Activated naive CD8-positive, alpha-beta T cell treated with anti-CD3 and anti-CD28 coated beads, Interleukin-2, amount 50 U/mL, for 24 hours (primary cell): Measurements from ENCODE around the gene DMXL1.
"Not testable (repeated sequence)": the region's sequence is repeated elsewhere in the genome, so short reads cannot be mapped to it uniquely, and the experiment has no call there.

Experiments
- ATAC-seq: fragments of 150-1000 bp; cut with Tn5 transposase; one replicate; pipeline ENCODE4 v1.10.0; 2021
- DNase-seq: peaks from one replicate; pipeline ENCODE4 v3.0.0; 2021
- H3K27ac Mint-ChIP-seq: one replicate; pipeline ENCODE4 v1.8.0; 2021; ENCODE audit warnings: mild to moderate bottlenecking, mixed read lengths
- H3K27me3 Mint-ChIP-seq: one replicate; pipeline ENCODE4 v1.8.0; 2021; ENCODE audit warnings: mixed read lengths
- H3K36me3 Mint-ChIP-seq: one replicate; pipeline ENCODE4 v1.8.0; 2021; ENCODE audit warnings: low read depth, mixed read lengths
- H3K4me1 Mint-ChIP-seq: one replicate; pipeline ENCODE4 v1.8.0; 2021; ENCODE audit warnings: mixed read lengths
- H3K4me3 Mint-ChIP-seq: one replicate; pipeline ENCODE4 v1.8.0; 2021; ENCODE audit warnings: mild to moderate bottlenecking, moderate library complexity, mixed read lengths
- H3K9me3 Mint-ChIP-seq: one replicate; pipeline ENCODE4 v1.8.0; 2021; ENCODE audit warnings: mixed read lengths

Gene DMXL1

GRCh38 chr5:119238265-119239118, 167.6 kb downstream of the DMXL1 start:
- H3K4me3 Mint-ChIP-seq = peak overlapping the region; percentile 58
- H3K4me1 Mint-ChIP-seq = peaks cover 21% of the 10 kb centered on the region
- peaks cover 8% of the 10 kb centered on the region for H3K36me3 Mint-ChIP-seq
- no peaks in the 10 kb centered on the region for H3K9me3 Mint-ChIP-seq
- DNase-seq = no peak
- ATAC-seq = peak; percentile 68
- H3K27me3 Mint-ChIP-seq = no peaks in the 10 kb centered on the region
- peak overlapping the region; percentile 44 for H3K27ac Mint-ChIP-seq

GRCh38 chr5:119239119-119239417, 168.2 kb downstream of the DMXL1 start:
- no peaks in the 10 kb centered on the region for H3K27me3 Mint-ChIP-seq
- H3K4me1 Mint-ChIP-seq = peaks cover 23% of the 10 kb centered on the region
- DNase-seq = no peak
- ATAC-seq = no peak
- peaks cover 8% of the 10 kb centered on the region for H3K36me3 Mint-ChIP-seq
- no peak overlapping the region for H3K4me3 Mint-ChIP-seq
- no peaks in the 10 kb centered on the region for H3K9me3 Mint-ChIP-seq
- no peak overlapping the region for H3K27ac Mint-ChIP-seq

- H3K9me3 Mint-ChIP-seq, H3K27me3 Mint-ChIP-seq, ATAC-seq, DNase-seq, H3K36me3 Mint-ChIP-seq, H3K4me3 Mint-ChIP-seq, H3K27ac Mint-ChIP-seq: not testable (repeated sequence)
- peaks cover 24% of the 10 kb centered on the region for H3K4me1 Mint-ChIP-seq
Measured at GRCh38 chr5:119239826-119240225, 168.9 kb downstream of the DMXL1 start.

GRCh38 chr5:119243888-119244287, 173.0 kb downstream of the DMXL1 start:
- no peak overlapping the region for H3K4me3 Mint-ChIP-seq
- DNase-seq (no peak), ATAC-seq (no peak)
- peaks cover 11% of the 10 kb centered on the region for H3K36me3 Mint-ChIP-seq
- no peaks in the 10 kb centered on the region for H3K9me3 Mint-ChIP-seq
- no peaks in the 10 kb centered on the region for H3K27me3 Mint-ChIP-seq
- H3K4me1 Mint-ChIP-seq = peaks cover 8% of the 10 kb centered on the region
- H3K27ac Mint-ChIP-seq = no peak overlapping the region

GRCh38 chr5:119250946-119251901, 180.3 kb downstream of the DMXL1 start:
- H3K36me3 Mint-ChIP-seq = peaks cover 20% of the 10 kb centered on the region
- H3K4me1 Mint-ChIP-seq = peaks cover 21% of the 10 kb centered on the region
- no peaks in the 10 kb centered on the region for H3K27me3 Mint-ChIP-seq
- H3K4me3 Mint-ChIP-seq = no peak overlapping the region
- no peak for DNase-seq
- H3K27ac Mint-ChIP-seq = peak overlapping the region; percentile 64
- peaks cover 11% of the 10 kb centered on the region for H3K9me3 Mint-ChIP-seq
- peak; percentile 51 for ATAC-seq

GRCh38 chr5:119255571-119256356, 184.9 kb downstream of the DMXL1 start:
- ATAC-seq = peak; percentile 69
- no peak overlapping the region for H3K4me3 Mint-ChIP-seq
- no peak overlapping the region for H3K27ac Mint-ChIP-seq
- DNase-seq = no peak
- H3K4me1 Mint-ChIP-seq = peaks cover 21% of the 10 kb centered on the region
- H3K27me3 Mint-ChIP-seq = no peaks in the 10 kb centered on the region
- H3K36me3 Mint-ChIP-seq = peaks cover 21% of the 10 kb centered on the region
- H3K9me3 Mint-ChIP-seq = peaks cover 33% of the 10 kb centered on the region

- Mint-ChIP-seq H3K27me3 (no peaks in the 10 kb centered on the region), H3K27ac (no peak overlapping the region), H3K4me1 (peaks cover 9% of the 10 kb centered on the region), H3K4me3 (no peak overlapping the region), H3K9me3 (peaks cover 41% of the 10 kb centered on the region), H3K36me3 (peaks cover 21% of the 10 kb centered on the region)
- ATAC-seq (no peak), DNase-seq (no peak)
Measured at GRCh38 chr5:119257613-119258012, 186.7 kb downstream of the DMXL1 start.

- peaks cover 32% of the 10 kb centered on the region for H3K9me3 Mint-ChIP-seq
- no peak for ATAC-seq
- peaks cover 18% of the 10 kb centered on the region for H3K36me3 Mint-ChIP-seq
Measured at GRCh38 chr5:119263639-119264038, 192.8 kb downstream of the DMXL1 start.

GRCh38 chr5:119264186-119264585, 193.3 kb downstream of the DMXL1 start:
- H3K4me1 Mint-ChIP-seq = peaks cover 31% of the 10 kb centered on the region

More at GRCh38 chr5:119263639-119264038, 192.8 kb downstream of the DMXL1 start:
- no peak for DNase-seq
- Mint-ChIP-seq H3K4me3 (no peak overlapping the region), H3K27me3 (no peaks in the 10 kb centered on the region), H3K27ac (no peak overlapping the region), H3K4me1 (peaks cover 31% of the 10 kb centered on the region)

GRCh38 chr5:119267958-119268386, 197.1 kb downstream of the DMXL1 start:
- Mint-ChIP-seq H3K4me3 (peak overlapping the region; percentile 95), H3K36me3 (peaks cover 18% of the 10 kb centered on the region), H3K9me3 (peaks cover 7% of the 10 kb centered on the region), H3K27ac (peak overlapping the region; percentile 93), H3K27me3 (no peaks in the 10 kb centered on the region), H3K4me1 (peaks cover 56% of the 10 kb centered on the region)
- DNase-seq (peak; percentile 82), ATAC-seq (peak; percentile 67)

More at GRCh38 chr5:119264186-119264585, 193.3 kb downstream of the DMXL1 start:
- Mint-ChIP-seq H3K27ac (no peak overlapping the region), H3K27me3 (no peaks in the 10 kb centered on the region), H3K36me3 (peaks cover 22% of the 10 kb centered on the region), H3K9me3 (peaks cover 28% of the 10 kb centered on the region), H3K4me3 (no peak overlapping the region)
- ATAC-seq = no peak
- no peak for DNase-seq

- peak overlapping the region; percentile 95 for H3K4me3 Mint-ChIP-seq
- H3K9me3 Mint-ChIP-seq = peaks cover 2% of the 10 kb centered on the region
- DNase-seq (peak; percentile 98), ATAC-seq (peak; percentile 92)
- peaks cover 14% of the 10 kb centered on the region for H3K36me3 Mint-ChIP-seq
- peaks cover 61% of the 10 kb centered on the region for H3K4me1 Mint-ChIP-seq
- H3K27ac Mint-ChIP-seq = peak overlapping the region; percentile 93
- H3K27me3 Mint-ChIP-seq = no peaks in the 10 kb centered on the region
Measured at GRCh38 chr5:119268387-119269060, 197.6 kb downstream of the DMXL1 start.

- no peaks in the 10 kb centered on the region for H3K9me3 Mint-ChIP-seq
- ATAC-seq = peak; percentile 14
- peak overlapping the region; percentile 95 for H3K4me3 Mint-ChIP-seq
- peak overlapping the region; percentile 93 for H3K27ac Mint-ChIP-seq
- peaks cover 64% of the 10 kb centered on the region for H3K4me1 Mint-ChIP-seq
- no peaks in the 10 kb centered on the region for H3K27me3 Mint-ChIP-seq
- DNase-seq = peak; percentile 48
- H3K36me3 Mint-ChIP-seq = peaks cover 14% of the 10 kb centered on the region
Measured at GRCh38 chr5:119269061-119269944, 198.4 kb downstream of the DMXL1 start.

- Mint-ChIP-seq H3K4me3 (peak overlapping the region; percentile 95), H3K4me1 (peaks cover 72% of the 10 kb centered on the region), H3K9me3 (no peaks in the 10 kb centered on the region), H3K27me3 (no peaks in the 10 kb centered on the region), H3K36me3 (peaks cover 15% of the 10 kb centered on the region), H3K27ac (peak overlapping the region; percentile 93)
- DNase-seq (no peak), ATAC-seq (no peak)
Measured at GRCh38 chr5:119270121-119270565, 199.3 kb downstream of the DMXL1 start.
